ENCODE measurements around the gene SIK2. TPM values are rescaled to one million over a fixed set of nuclear protein-coding genes. Genes with fewer than 3 reads are reported as not detected.
A peak's percentile ranks its signal among the peaks of the same experiment; 100 is the strongest.

SIK2 gene
- total RNA-seq, 1 donor from 2014 or later, result 43.0 TPM

GRCh38 chr11:111560800-111561199 is 41.4 kb upstream of the SIK2 start:
- Mint-ChIP-seq H3K9me3 (ENCODE audit: low read depth) (no peaks in the 10 kb centered on the region), H3K36me3 (ENCODE audit: insufficient read depth) (peaks cover 3% of the 10 kb centered on the region), H3K4me1 (ENCODE audit: low read depth) (peaks cover 22% of the 10 kb centered on the region), H3K27me3 (no peaks in the 10 kb centered on the region), H3K4me3 (ENCODE audit: low read depth) (no peak overlapping the region), H3K27ac (no peak overlapping the region)
- no peak for TF ChIP-seq CTCF (IDR thresholded peaks at IDR 0.05; ENCODE audit: unreplicated experiment)
- DNase-seq (ENCODE audit: low spot score, unreplicated experiment), result no peak

GRCh38 chr11:111561306-111561705 is 40.9 kb upstream of the SIK2 start:
- no peaks in the 10 kb centered on the region for H3K9me3 Mint-ChIP-seq (ENCODE audit: low read depth)
- peaks cover 3% of the 10 kb centered on the region for H3K36me3 Mint-ChIP-seq (ENCODE audit: insufficient read depth)
- no peak for DNase-seq (ENCODE audit: low spot score, unreplicated experiment)
- H3K27me3 Mint-ChIP-seq, result no peaks in the 10 kb centered on the region
- H3K27ac Mint-ChIP-seq, result peak overlapping the region; percentile 0
- peaks cover 22% of the 10 kb centered on the region for H3K4me1 Mint-ChIP-seq (ENCODE audit: low read depth)
- no peak for TF ChIP-seq CTCF (IDR thresholded peaks at IDR 0.05; ENCODE audit: unreplicated experiment)
- H3K4me3 Mint-ChIP-seq (ENCODE audit: low read depth), result no peak overlapping the region

GRCh38 chr11:111561791-111562325 is 40.4 kb upstream of the SIK2 start:
- H3K4me3 Mint-ChIP-seq (ENCODE audit: low read depth), result no peak overlapping the region
- H3K4me1 Mint-ChIP-seq (ENCODE audit: low read depth), result peaks cover 22% of the 10 kb centered on the region
- H3K36me3 Mint-ChIP-seq (ENCODE audit: insufficient read depth), result peaks cover 1% of the 10 kb centered on the region
- peak overlapping the region; percentile 0 for H3K27ac Mint-ChIP-seq
- H3K27me3 Mint-ChIP-seq, result no peaks in the 10 kb centered on the region
- no peaks in the 10 kb centered on the region for H3K9me3 Mint-ChIP-seq (ENCODE audit: low read depth)
- no peak for TF ChIP-seq CTCF (IDR thresholded peaks at IDR 0.05; ENCODE audit: unreplicated experiment)
- no peak for DNase-seq (ENCODE audit: low spot score, unreplicated experiment)

GRCh38 chr11:111562692-111563389 is 39.4 kb upstream of the SIK2 start:
- peak overlapping the region; percentile 59 for H3K27ac Mint-ChIP-seq
- H3K36me3 Mint-ChIP-seq (ENCODE audit: insufficient read depth), result no peaks in the 10 kb centered on the region
- TF ChIP-seq CTCF (IDR thresholded peaks at IDR 0.05; ENCODE audit: unreplicated experiment), result no peak
- no peak for DNase-seq (ENCODE audit: low spot score, unreplicated experiment)
- H3K9me3 Mint-ChIP-seq (ENCODE audit: low read depth), result no peaks in the 10 kb centered on the region
- no peaks in the 10 kb centered on the region for H3K27me3 Mint-ChIP-seq
- H3K4me1 Mint-ChIP-seq (ENCODE audit: low read depth), result peaks cover 22% of the 10 kb centered on the region
- no peak overlapping the region for H3K4me3 Mint-ChIP-seq (ENCODE audit: low read depth)

- Mint-ChIP-seq H3K9me3 (ENCODE audit: low read depth) (no peaks in the 10 kb centered on the region), H3K27ac (no peak overlapping the region), H3K36me3 (ENCODE audit: insufficient read depth) (no peaks in the 10 kb centered on the region)
These were observed 37.0 kb upstream of the SIK2 start for GRCh38 chr11:111565114-111565720.

More at GRCh38 chr11:111565114-111565720, 37.0 kb upstream of the SIK2 start:
- DNase-seq (ENCODE audit: low spot score, unreplicated experiment), result peak; percentile 41
- Mint-ChIP-seq H3K4me3 (ENCODE audit: low read depth) (no peak overlapping the region), H3K27me3 (no peaks in the 10 kb centered on the region), H3K4me1 (ENCODE audit: low read depth) (peaks cover 28% of the 10 kb centered on the region)
- peak; percentile 95 for TF ChIP-seq CTCF (IDR thresholded peaks at IDR 0.05; ENCODE audit: unreplicated experiment)

Measured in progenitor cell of endocrine pancreas (in vitro differentiated cells).